ENCODE results near the gene FREY1. TPM values are rescaled to one million over a fixed set of nuclear protein-coding genes. Genes with fewer than 3 reads are reported as not detected.

The FREY1 gene, protein sequence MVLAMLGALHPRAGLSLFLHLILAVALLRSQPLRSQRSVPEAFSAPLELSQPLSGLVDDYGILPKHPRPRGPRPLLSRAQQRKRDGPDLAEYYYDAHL
- 0.26 to 0.52 TPM in 2 of 5 replicates, not detected in the others for total RNA-seq (2022; extraction: Qiagen RNA extraction)

DNA sequence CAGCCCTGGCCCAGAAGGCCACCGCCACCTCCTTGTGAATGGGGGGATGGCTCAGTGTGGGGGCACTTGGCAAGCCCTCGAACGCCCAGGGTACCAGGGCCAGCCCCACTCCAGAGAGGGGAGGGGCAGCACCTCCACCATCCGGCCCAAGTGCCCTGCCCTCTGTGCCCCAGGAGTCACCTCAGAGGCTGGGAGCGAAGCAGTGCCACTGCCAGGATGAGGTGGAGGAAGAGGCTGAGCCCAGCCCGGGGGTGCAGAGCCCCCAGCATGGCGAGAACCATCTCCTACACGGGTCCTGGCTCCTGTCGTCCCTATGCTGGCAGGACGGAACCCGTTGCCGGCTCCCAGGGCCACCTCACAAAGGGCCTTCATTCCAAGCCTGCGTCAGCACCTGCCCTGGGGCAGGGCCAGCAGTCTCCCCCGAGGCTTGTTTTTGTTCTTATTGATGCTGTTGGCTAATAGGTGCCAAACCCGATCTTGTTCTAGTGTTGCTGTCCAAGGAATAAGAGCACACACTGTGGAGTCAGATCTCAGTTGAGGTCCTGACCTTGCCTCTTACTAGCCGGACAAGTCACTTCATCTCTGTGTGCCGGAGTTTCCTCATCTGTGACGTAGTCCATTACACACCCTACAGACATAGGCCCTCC, at the start of gene FREY1:
TSS of gene FREY1 (minus strand) at position 307 of the 647 bp plus-strand sequence. CDS start at position 281, 26 bp downstream.

DNA sequence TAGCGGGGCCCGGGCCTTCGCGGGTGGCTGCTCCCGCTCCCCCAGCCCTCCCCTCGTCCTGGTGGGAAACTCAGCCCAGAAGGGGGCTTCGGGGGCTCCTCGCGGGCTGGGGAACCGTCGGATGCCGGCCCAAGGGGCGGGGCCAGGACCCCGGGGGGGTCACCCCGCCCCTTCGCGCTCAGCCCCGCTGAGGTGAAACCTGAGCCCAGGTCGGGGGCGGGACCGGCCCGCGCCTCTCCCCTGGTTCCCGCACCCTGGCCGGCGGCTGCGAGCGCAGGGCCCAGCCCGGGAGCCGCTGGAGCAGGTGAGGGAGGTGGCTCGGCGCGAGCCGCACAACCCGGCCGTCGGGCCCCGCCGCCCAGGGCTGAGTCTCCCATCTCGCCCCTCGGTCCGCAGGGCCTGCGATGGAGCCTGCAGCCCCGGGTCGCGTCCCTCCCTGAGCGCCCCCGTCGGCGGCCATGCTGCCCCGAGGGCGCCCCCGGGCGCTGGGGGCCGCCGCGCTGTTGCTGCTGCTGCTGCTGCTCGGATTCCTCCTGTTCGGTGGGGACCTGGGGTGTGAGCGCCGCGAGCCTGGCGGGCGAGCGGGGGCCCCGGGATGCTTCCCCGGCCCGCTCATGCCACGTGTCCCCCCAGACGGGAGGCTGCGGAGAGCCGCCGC, 15.5 kb upstream of the FREY1 start, which contains the start of gene LARGE2:
TSS of gene LARGE2 (plus strand) at position 232 of the 658 bp plus-strand sequence. CDS start at position 459, 227 bp downstream.

DNA sequence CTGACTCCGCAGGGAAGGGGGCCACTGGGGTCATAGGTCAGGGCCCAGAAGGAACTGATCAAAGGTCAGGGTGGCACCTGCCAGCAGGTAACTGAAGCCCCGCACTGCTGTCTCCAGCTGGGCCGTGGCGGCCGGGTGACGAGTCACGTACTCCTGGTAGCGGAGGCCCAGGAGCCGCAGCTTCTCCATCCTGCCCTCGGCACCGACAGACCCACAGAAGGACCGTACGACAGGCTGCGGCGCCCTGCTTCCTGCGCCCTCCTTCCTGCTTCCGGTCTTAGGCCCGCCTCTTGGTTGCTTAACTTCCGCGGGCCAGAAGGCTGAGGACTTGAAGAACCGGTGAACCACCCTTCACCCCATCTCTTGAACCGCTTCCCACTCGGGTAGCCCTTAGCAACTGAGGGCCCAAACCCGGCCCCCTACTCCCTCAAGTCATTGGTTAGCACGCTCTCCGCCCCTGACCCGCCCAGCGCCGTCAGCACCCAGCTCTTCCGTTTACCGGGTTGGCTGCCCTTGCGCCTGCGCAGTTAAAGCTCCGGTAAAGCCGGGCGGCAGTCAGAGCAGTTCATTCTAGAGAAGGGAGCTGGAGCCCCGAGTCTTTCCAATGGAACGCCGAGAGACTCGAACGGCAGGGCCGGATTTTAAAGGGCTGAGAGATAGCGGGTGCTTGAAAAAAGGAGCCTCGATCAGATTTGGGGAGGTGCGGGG, 10.7 kb upstream of the FREY1 start, which contains the start of gene PEX16:
TSS of gene PEX16 (minus strand) at position 255 of the 708 bp plus-strand sequence. CDS start at position 189, 66 bp downstream.

DNA sequence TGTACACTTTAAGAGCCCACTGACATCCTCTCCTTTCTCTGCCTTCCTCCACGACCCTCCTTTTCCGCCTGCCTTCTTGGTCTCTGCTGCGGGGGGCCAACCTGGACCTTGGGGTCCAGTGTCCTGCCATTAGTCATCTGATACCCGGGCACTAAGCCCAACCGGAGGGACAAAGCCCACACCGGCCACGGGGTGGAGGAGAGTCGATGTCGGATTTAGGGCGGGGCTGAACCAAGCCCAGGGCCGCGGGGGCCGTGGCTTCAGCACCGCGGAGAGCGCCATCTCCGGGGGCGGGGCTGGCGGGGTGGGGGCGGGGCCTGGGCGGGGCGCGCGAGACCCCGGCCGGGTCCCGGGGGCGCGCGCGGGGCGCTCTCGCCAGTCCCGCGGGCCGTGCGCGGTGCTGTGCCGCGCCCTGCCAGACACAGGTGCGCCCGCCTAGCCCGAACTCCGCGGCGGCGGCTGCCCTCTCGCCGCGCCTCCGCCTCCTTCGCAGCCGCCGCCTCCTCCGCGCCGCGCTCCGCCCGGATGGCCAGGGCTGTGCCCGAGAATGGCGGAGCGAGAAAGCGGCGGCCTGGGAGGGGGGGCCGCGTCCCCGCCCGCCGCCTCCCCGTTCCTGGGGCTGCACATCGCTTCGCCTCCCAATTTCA, 21.7 kb downstream of the FREY1 start, which contains the start of gene MAPK8IP1:
TSS of gene MAPK8IP1 (plus strand) at position 378 of the 647 bp plus-strand sequence. CDS start at position 548, 170 bp downstream.

Other genes with a start within 250 kb of the FREY1 start
- gene CHST1, start 241.6 kb downstream of the FREY1 start, total RNA-seq (2022; extraction: Qiagen RNA extraction), result 1.3 to 2.0 TPM (median 1.8 TPM) in 5 replicates
- 26.1 to 33.2 TPM (median 30.6 TPM) in 5 replicates for gene SLC35C1, start 102.1 kb downstream of the FREY1 start, total RNA-seq (2022; extraction: Qiagen RNA extraction)
- gene CRY2, start 59.8 kb downstream of the FREY1 start, total RNA-seq (2022; extraction: Qiagen RNA extraction), result 3.3 to 4.6 TPM (median 4.3 TPM) in 5 replicates
- gene MAPK8IP1, start 21.6 kb downstream of the FREY1 start, total RNA-seq (2022; extraction: Qiagen RNA extraction), result 5.3 to 6.5 TPM (median 6.3 TPM) in 5 replicates
- gene PEX16, start 10.6 kb upstream of the FREY1 start, total RNA-seq (2022; extraction: Qiagen RNA extraction), result 16.2 to 21.5 TPM (median 19.5 TPM) in 5 replicates
- 1.6 to 4.3 TPM (median 2.8 TPM) in 5 replicates for gene LARGE2, start 15.4 kb upstream of the FREY1 start, total RNA-seq (2022; extraction: Qiagen RNA extraction)
- gene PHF21A, start 214.2 kb upstream of the FREY1 start, total RNA-seq (2022; extraction: Qiagen RNA extraction), result 8.3 to 11.5 TPM (median 10.1 TPM) in 5 replicates

All from A549 treated with Mapracorat at 1 μM for 4 hours (cell line).